AG04449 (cell line): ENCODE measurements around the gene RNPEPL1.
A peak's percentile ranks its signal among the peaks of the same experiment; 100 is the strongest.

Experiments used
- CTCF ChIA-PET: fragments of 350-600 bp; formaldehyde crosslinking; extraction: SDS; loops from one replicate; lab custom pipeline; 2021; ENCODE audit warnings: antibody characterized with exemption; lab: Yijun Ruan, JAX
- POLR2A ChIA-PET: fragments of 400-600, 350-600 bp; formaldehyde crosslinking; extraction: SDS; loops from one replicate; lab custom pipeline; 2020; ENCODE audit warnings: antibody characterized with exemption, inconsistent platforms; lab: Yijun Ruan, JAX
- DNase-seq: peaks from one replicate; pipeline ENCODE4 v3.0.0-alpha.2; 2010; ENCODE audit warnings: low read depth, low spot score
- H3K4me3 ChIP-seq: 2 replicates; pipeline ENCODE4 v1.5.1; 2011; ENCODE audit warnings: low read depth, mild to moderate bottlenecking, control low read depth, low read length
- TF ChIP-seq, protein P1 (sequence below): IDR thresholded peaks from one replicate; pipeline ENCODE4 v1.5.1; 2011; ENCODE audit warnings: mild to moderate bottlenecking, moderate library complexity, low read length, control low read depth, inconsistent platforms; ENCODE audit not compliant: insufficient read depth; ENCODE audit errors: missing control alignments

Gene RNPEPL1

DNA sequence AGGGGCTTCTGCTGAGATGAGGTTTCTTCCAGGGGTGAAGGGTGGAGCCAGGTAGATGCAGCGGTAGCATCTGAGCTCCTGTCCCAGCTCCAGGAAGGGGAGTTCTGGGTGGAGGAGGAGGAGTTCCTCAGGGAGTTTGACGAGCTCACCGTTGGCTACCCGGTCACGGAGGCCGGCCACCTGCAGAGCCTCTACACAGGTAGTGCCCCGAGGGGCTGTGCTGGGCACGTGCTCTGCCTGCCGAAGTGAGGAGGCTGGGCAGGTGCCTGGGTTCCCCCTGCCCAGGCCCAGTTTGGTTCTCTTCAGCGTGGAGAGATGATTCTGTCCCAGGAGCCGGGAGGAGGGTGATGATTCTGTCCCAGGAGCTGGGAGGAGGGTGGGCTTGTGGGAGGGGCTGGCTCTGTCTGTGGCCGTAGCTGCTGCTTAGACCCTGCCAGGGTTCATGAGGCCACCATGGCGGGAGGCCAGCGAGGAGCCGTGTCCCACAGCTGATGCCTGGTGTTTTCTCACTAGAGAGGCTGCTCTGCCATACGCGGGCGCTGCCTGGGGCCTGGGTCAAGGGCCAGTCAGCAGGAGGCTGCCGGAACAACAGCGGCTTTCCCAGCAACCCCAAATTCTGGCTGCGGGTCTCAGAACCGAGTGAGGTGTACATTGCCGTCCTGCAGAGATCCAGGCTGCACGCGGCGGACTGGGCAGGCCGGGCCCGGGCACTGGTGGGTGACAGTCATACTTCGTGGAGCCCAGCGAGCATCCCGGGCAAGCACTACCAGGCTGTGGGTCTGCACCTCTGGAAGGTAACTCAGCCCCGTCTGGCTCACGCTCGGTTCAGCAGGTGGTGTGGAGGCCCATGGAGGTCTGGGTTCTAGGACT is 26.5 kb downstream of the RNPEPL1 start:
- H3K4me3 ChIP-seq: no peak overlapping the region
- TF ChIP-seq, protein P1, sequence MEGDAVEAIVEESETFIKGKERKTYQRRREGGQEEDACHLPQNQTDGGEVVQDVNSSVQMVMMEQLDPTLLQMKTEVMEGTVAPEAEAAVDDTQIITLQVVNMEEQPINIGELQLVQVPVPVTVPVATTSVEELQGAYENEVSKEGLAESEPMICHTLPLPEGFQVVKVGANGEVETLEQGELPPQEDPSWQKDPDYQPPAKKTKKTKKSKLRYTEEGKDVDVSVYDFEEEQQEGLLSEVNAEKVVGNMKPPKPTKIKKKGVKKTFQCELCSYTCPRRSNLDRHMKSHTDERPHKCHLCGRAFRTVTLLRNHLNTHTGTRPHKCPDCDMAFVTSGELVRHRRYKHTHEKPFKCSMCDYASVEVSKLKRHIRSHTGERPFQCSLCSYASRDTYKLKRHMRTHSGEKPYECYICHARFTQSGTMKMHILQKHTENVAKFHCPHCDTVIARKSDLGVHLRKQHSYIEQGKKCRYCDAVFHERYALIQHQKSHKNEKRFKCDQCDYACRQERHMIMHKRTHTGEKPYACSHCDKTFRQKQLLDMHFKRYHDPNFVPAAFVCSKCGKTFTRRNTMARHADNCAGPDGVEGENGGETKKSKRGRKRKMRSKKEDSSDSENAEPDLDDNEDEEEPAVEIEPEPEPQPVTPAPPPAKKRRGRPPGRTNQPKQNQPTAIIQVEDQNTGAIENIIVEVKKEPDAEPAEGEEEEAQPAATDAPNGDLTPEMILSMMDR: no peak
- ChIA-PET CTCF (interaction anchor here (1.1 to 1.2 kb wide), 2 partner anchors 28 to 81 kb away, joined by 3 to 7 read pairs; no protein-coding TSS in a partner anchor), POLR2A (interaction anchor here (0.6 kb wide), 1 partner anchor 22 kb away, joined by 3 read pairs; no protein-coding TSS in a partner anchor)
- DNase-seq: no peak

DNA sequence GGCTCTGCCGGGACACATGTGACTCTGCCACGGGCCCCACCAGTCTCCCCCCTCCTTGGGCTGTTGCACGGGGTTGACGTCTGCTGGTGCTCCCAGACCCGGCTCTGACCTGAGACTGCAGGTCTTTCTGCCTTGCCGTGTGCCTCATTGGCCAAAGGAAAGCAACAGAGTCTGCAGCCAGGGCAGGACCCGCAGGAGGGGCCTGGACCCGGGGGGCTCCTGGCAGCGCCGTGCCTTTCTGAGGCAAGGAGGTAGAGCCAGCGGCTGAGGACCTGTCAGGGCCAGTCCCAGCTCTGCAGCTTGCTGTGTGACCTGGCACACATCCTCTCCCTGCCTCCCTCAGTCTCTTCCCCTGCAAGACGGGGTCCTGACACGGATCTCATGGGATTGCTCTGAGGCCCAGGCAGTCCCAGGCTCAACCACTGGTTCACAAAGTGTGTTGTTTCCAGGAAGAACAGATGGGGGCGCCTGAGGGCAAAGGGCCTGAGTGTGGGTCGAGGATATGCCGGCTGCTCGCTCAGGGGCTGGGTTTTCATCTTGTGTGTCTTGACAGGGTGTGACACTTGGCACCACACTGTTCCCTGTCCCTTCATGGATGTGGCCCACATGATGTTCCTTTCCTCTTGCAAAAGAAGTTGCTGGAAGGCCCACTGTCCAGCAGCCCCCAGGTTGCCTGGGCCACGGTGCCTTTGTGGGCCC is 27.2 kb downstream of the RNPEPL1 start:
- H3K4me3 ChIP-seq: no peak overlapping the region
- TF ChIP-seq, protein P1: peak; percentile 23
- DNase-seq: no peak
- POLR2A ChIA-PET: no interaction called here
- CTCF ChIA-PET: interaction anchor here (1.3 kb wide), 1 partner anchor 9 kb away, joined by 4 read pairs; the partner anchor contains the start of gene CAPN10

DNA sequence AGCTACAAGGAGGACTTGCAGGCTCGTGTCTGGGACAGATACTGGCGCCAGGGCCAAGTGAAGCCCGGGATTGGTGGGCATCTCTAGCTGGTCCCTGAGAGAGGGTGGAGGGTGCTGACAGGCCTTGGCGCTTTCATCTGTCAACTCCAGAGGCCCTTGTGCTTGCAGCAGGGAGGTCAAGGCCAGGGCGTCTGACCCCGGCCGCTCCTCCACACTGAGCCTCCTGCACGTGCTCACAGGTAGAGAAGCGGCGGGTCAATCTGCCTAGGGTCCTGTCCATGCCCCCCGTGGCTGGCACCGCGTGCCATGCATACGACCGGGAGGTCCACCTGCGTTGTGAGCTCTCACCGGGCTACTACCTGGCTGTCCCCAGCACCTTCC is 27.8 kb downstream of the RNPEPL1 start:
- ChIA-PET POLR2A (no interaction called here), CTCF (interaction anchor here (1.3 kb wide), 1 partner anchor 9 kb away, joined by 4 read pairs; the partner anchor contains the start of gene CAPN10)
- no peak for DNase-seq
- H3K4me3 ChIP-seq: no peak overlapping the region
- TF ChIP-seq, protein P1: no peak

DNA sequence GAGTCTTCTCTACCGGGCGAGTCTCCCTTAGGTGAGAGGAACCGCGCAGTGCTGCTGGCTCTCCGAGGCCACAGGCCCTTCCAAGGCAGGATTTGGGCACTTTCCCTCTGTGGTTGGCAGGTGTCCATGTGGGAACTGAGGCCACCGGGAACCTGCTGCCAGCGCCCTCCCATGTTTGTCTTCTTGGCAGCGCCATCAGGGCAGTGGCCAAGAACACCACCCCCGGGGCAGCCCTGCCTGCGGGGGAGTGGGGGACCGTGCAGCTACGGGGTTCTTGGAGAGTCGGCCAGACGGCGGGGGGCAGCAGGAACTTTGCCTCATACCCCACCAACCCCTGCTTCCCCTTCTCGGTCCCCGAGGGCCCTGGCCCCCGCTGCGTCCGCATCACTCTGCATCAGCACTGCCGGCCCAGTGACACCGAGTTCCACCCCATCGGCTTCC is 28.2 kb downstream of the RNPEPL1 start:
- ChIA-PET CTCF (interaction anchor here (1.3 kb wide), 2 partner anchors 10 to 83 kb away, joined by 4 read pairs; partner anchors contain the start of gene CAPN10), POLR2A (no interaction called here)
- no peak overlapping the region for H3K4me3 ChIP-seq
- TF ChIP-seq, protein P1: no peak
- DNase-seq: no peak

DNA sequence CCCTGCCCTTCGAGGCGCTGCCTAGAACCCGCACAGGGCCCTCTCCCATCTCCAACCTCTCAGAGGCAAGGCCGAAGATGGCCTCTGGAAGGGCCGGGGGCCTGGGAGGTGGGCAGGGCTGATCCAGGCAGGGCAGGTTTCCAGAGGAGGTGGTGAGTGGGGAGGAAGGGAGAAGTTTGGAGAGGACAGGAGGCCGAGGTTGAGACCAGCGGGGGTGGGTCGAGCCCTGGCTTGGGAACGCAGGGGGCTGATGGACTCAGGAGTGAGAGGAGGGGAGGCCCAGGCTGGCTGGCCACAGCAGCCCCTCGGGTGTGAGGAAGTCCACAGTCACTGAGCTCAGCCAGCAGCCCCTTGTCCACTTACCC is 28.8 kb downstream of the RNPEPL1 start:
- TF ChIP-seq, protein P1: no peak
- ChIA-PET CTCF (interaction anchor here (1.3 kb wide), 2 partner anchors 10 to 84 kb away, joined by 4 read pairs; partner anchors contain the start of gene CAPN10), POLR2A (no interaction called here)
- no peak overlapping the region for H3K4me3 ChIP-seq
- DNase-seq: no peak
